A673 (cell line): ENCODE data around the gene HMHB1. TPM values are rescaled to one million over a fixed set of nuclear protein-coding genes. Genes with fewer than 3 reads are reported as not detected.

Source experiments
- BruUV-seq: library from RNA; stranded (reverse); fragments of 400-500 nt; replicated peaks from 2 replicates; lab custom pipeline; 2021; lab: Mats Ljungman, UMichigan
- CTCF ChIA-PET: fragments of 300-600 bp; sonication (Branson Sonifier 250); formaldehyde crosslinking; loops from one replicate; lab custom pipeline; 2022; ENCODE audit warnings: antibody characterized with exemption; lab: Charles Lee
- POLR2A ChIA-PET: fragments of 300-600 bp; sonication (Branson Sonifier 250); formaldehyde crosslinking; loops from one replicate; lab custom pipeline; 2022; ENCODE audit warnings: antibody characterized with exemption; ENCODE audit not compliant: low non-redundant PET; lab: Charles Lee
- DNase-seq: peaks from one replicate; pipeline ENCODE4 v3.0.0-alpha.2; 2015; ENCODE audit warnings: low spot score
- H3K27ac ChIP-seq: fragments of 200-600 bp; sonication (generic); 2 replicates; pipeline ENCODE4 v1.5.1; 2016; ENCODE audit warnings: mixed run types, low read depth, mild to moderate bottlenecking, mixed read lengths, antibody characterized with exemption, low read length; ENCODE audit not compliant: poor library complexity, severe bottlenecking
- H3K27me3 ChIP-seq: fragments of 200-600 bp; sonication (generic); replicated peaks from 2 replicates; pipeline ENCODE4 v1.6.1; 2017; ENCODE audit warnings: mixed run types, low read depth, mild to moderate bottlenecking, mixed read lengths, antibody characterized with exemption, low read length; ENCODE audit not compliant: insufficient read depth, poor library complexity
- H3K36me3 ChIP-seq: fragments of 200-600 bp; sonication (generic); 2 replicates; pipeline ENCODE4 v1.6.1; 2016; ENCODE audit warnings: mixed run types, mild to moderate bottlenecking, mixed read lengths, antibody characterized with exemption, low read length; ENCODE audit not compliant: insufficient read depth, poor library complexity, severe bottlenecking
- H3K4me1 ChIP-seq: fragments of 200-600 bp; sonication (generic); 2 replicates; pipeline ENCODE4 v1.6.1; 2017; ENCODE audit warnings: mixed run types, mild to moderate bottlenecking, mixed read lengths, antibody characterized with exemption, low read length; ENCODE audit not compliant: insufficient read depth, poor library complexity, severe bottlenecking
- H3K4me3 ChIP-seq: fragments of 200-600 bp; sonication (generic); 2 replicates; pipeline ENCODE4 v1.5.1; 2016; ENCODE audit warnings: low read depth, mixed run types, mild to moderate bottlenecking, mixed read lengths, low read length; ENCODE audit not compliant: poor library complexity, severe bottlenecking
- H3K9me3 ChIP-seq: fragments of 200-600 bp; sonication (generic); 2 replicates; pipeline ENCODE4 v1.6.1; 2016; ENCODE audit warnings: mixed run types, low read depth, mild to moderate bottlenecking, mixed read lengths, antibody characterized with exemption, low read length; ENCODE audit not compliant: poor library complexity, severe bottlenecking
- EZH2 ChIP-seq: fragments of 200-600 bp; sonication (generic); IDR thresholded peaks from 2 replicates; pipeline ENCODE4 v1.6.1; 2017; ENCODE audit warnings: borderline replicate concordance, low read depth, mild to moderate bottlenecking, mixed read lengths, antibody characterized with exemption, low read length; ENCODE audit not compliant: poor library complexity, severe bottlenecking
- intact Hi-C: fragments of 100-400 bp; cut with micrococcal nuclease; formaldehyde crosslinking; loops from one replicate; pipeline ENCODE4 v1.10.0; 2022; ENCODE audit not compliant: unreplicated experiment
- total RNA-seq: library from RNA; stranded (reverse); gene quantifications from 2 replicates; pipeline ENCODE4 v1.2.3, GENCODE V29; 2021
- TF ChIP-seq, protein P1 (sequence below): fragments of 300-800, 200-600 bp; sonication (generic); conservative IDR thresholded peaks from 2 replicates; pipeline ENCODE4 v1.5.1; 2017; ENCODE audit warnings: low read depth, mild to moderate bottlenecking, antibody characterized with exemption, low read length, moderate library complexity, mixed read lengths

The HMHB1 gene
- total RNA-seq, 1 experiment from 2014 or later = not detected

DNA sequence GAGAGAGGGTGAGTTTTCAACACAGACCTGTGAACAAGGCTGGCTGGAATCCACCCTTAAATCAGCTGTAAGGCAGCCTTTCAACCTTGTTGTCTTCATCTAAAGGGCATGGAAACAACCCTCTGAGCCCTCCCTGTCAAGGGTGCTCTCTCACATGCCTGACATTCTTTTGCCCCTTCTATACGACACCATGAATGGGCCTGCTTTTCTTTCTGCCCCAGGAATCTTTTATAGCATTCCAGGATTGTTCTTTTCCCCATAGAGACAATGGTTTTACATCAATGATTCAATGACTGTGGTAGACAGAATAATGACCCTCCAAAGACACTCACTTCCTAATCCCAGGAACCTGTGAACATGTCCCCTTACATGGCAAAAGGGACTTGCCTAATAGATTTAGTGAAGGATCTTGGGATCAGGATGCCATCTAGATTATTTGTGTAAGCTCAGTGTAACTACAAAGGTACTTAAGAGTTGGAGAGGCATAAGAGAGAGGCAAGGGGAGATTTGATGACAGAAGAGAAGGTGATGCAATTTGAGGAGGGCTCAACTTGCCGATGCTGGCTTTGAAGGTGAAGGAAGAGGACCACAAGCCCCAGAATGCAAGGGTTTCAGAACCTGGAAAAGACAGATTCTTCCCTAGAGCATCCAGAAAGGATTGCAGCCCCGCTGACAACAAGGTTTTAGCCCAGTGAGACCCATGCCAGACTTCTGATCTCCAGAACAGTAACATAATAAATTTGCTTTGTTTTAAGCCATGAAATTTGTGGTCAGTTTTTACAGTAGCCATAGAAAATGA is 29.2 kb upstream of the HMHB1 start:
- Histone ChIP-seq H3K4me1 (no peaks in the 10 kb centered on the region), H3K9me3 (no peaks in the 10 kb centered on the region), H3K36me3 (no peaks in the 10 kb centered on the region), H3K27me3 (no peaks in the 10 kb centered on the region), H3K27ac (no peak overlapping the region), H3K4me3 (no peak overlapping the region)
- CTCF ChIA-PET = no interaction called here
- intact Hi-C loops = no loop called here
- BruUV-seq = no TSS peak
- no peak for DNase-seq
- no peak for TF ChIP-seq EZH2
- TF ChIP-seq, protein P1, sequence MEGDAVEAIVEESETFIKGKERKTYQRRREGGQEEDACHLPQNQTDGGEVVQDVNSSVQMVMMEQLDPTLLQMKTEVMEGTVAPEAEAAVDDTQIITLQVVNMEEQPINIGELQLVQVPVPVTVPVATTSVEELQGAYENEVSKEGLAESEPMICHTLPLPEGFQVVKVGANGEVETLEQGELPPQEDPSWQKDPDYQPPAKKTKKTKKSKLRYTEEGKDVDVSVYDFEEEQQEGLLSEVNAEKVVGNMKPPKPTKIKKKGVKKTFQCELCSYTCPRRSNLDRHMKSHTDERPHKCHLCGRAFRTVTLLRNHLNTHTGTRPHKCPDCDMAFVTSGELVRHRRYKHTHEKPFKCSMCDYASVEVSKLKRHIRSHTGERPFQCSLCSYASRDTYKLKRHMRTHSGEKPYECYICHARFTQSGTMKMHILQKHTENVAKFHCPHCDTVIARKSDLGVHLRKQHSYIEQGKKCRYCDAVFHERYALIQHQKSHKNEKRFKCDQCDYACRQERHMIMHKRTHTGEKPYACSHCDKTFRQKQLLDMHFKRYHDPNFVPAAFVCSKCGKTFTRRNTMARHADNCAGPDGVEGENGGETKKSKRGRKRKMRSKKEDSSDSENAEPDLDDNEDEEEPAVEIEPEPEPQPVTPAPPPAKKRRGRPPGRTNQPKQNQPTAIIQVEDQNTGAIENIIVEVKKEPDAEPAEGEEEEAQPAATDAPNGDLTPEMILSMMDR = no peak
- POLR2A ChIA-PET = no interaction called here

DNA sequence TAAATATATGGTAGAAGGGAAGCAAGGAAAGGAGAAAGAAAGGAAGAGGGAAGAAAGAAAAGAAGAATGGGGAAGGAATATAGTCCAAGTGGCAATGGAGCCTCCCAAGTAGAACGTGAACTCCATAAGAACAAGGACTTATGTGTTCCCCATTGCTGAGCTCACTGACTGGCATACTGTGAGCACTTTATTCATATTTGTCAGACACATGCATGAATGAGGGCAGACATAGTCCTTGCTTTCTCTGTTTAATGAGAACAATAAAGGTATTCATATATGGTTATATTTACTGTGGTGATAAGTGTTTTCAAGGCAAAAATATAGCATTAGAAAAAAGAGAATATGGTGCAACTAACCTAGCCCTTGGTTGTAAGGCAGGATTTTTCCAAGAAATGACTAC is 23.6 kb upstream of the HMHB1 start:
- intact Hi-C loops = no loop called here
- BruUV-seq = no TSS peak
- no peak overlapping the region for H3K4me3 ChIP-seq
- H3K4me1 ChIP-seq = peaks cover 11% of the 10 kb centered on the region
- POLR2A ChIA-PET = interaction anchor here (0.6 kb wide), 1 partner anchor 238 kb away, joined by 3 read pairs; no protein-coding TSS in a partner anchor
- no peaks in the 10 kb centered on the region for H3K9me3 ChIP-seq
- H3K27ac ChIP-seq = no peak overlapping the region
- no peak for DNase-seq
- no peaks in the 10 kb centered on the region for H3K27me3 ChIP-seq
- CTCF ChIA-PET = no interaction called here
- TF ChIP-seq, protein P1 = no peak
- TF ChIP-seq EZH2 = no peak
- H3K36me3 ChIP-seq = no peaks in the 10 kb centered on the region

DNA sequence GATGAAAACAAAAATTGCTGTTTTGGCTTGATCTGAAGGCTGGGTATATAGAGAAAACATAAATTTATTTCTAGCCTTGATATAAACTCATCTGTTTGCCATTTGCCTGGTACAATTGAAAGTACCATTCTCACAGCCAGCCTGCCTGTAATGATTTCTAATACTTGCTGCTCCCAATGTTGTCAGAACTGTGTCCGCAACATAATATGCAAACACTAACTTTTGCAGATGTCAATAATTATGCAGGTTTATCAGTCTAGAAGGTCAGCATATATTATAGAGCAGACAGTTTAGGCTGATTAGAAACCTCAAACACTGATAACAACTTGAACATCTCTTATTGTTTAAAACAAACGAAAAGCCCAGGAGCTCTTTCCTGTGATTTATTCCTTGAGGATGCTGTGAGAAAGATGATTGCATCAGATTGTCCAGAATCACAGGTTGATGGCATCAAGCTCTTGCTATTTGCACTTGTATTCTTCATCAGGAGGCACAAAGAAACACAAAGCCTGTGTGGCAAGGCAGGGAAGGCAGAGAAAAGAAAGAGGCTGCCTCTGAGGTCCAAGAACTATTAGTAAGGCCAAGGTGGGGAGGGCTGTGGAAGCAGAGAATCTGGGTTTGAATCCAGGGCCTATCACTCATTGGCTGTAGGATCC is 21.4 kb upstream of the HMHB1 start:
- POLR2A ChIA-PET = no interaction called here
- H3K9me3 ChIP-seq = no peaks in the 10 kb centered on the region
- DNase-seq = no peak
- H3K27me3 ChIP-seq = no peaks in the 10 kb centered on the region
- TF ChIP-seq EZH2 = no peak
- TF ChIP-seq, protein P1 = no peak
- H3K27ac ChIP-seq = no peak overlapping the region
- no TSS peak for BruUV-seq
- H3K4me3 ChIP-seq = no peak overlapping the region
- H3K36me3 ChIP-seq = no peaks in the 10 kb centered on the region
- peaks cover 11% of the 10 kb centered on the region for H3K4me1 ChIP-seq
- intact Hi-C loops = no loop called here
- CTCF ChIA-PET = no interaction called here
